Measurements from ENCODE around the gene DNAJB9.

Gene DNAJB9

GRCh38 chr7:108614896-108615295 is 45.2 kb downstream of the DNAJB9 start:
- H3K36me3 ChIP-seq (ENCODE audit: low read length): no peaks in the 10 kb centered on the region
- H3F3A ChIP-seq (ENCODE audit: insufficient read depth): no peaks in the 10 kb centered on the region
- H3K79me2 ChIP-seq (ENCODE audit: insufficient read depth, low read length): no peaks in the 10 kb centered on the region
- H2AFZ ChIP-seq (ENCODE audit: low read depth, low read length, severe bottlenecking): no peak overlapping the region
- H3K27ac ChIP-seq (ENCODE audit: low read depth, low read length): no peak overlapping the region
- no peak for TF ChIP-seq EZH2phosphoT487 (conservative IDR thresholded peaks at IDR 0.05; ENCODE audit: low read length)
- TF ChIP-seq, protein P1, sequence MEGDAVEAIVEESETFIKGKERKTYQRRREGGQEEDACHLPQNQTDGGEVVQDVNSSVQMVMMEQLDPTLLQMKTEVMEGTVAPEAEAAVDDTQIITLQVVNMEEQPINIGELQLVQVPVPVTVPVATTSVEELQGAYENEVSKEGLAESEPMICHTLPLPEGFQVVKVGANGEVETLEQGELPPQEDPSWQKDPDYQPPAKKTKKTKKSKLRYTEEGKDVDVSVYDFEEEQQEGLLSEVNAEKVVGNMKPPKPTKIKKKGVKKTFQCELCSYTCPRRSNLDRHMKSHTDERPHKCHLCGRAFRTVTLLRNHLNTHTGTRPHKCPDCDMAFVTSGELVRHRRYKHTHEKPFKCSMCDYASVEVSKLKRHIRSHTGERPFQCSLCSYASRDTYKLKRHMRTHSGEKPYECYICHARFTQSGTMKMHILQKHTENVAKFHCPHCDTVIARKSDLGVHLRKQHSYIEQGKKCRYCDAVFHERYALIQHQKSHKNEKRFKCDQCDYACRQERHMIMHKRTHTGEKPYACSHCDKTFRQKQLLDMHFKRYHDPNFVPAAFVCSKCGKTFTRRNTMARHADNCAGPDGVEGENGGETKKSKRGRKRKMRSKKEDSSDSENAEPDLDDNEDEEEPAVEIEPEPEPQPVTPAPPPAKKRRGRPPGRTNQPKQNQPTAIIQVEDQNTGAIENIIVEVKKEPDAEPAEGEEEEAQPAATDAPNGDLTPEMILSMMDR (IDR thresholded peaks at IDR 0.05; ENCODE audit: insufficient read depth, low read length, poor library complexity, severe bottlenecking): no peak
- no peak overlapping the region for H3K9ac ChIP-seq (ENCODE audit: low read length)
- H3K9me3 ChIP-seq (ENCODE audit: insufficient read depth, low read length): no peaks in the 10 kb centered on the region
- H3K27me3 ChIP-seq (ENCODE audit: low read length): no peaks in the 10 kb centered on the region
- no peak overlapping the region for H3K4me2 ChIP-seq (ENCODE audit: low read depth, low read length, poor library complexity, severe bottlenecking)
- no peaks in the 10 kb centered on the region for H3K9me2 ChIP-seq (replicated peaks; ENCODE audit: insufficient read depth, low read length)
- no peaks in the 10 kb centered on the region for H4K20me1 ChIP-seq (ENCODE audit: low read depth, low read length)
- H3K4me3 ChIP-seq (ENCODE audit: insufficient read depth, low read length, poor library complexity, severe bottlenecking): no peak overlapping the region

- no peak overlapping the region for H3K27ac ChIP-seq (ENCODE audit: low read depth, low read length)
Observed at GRCh38 chr7:108618056-108618455, 48.4 kb downstream of the DNAJB9 start.

GRCh38 chr7:108623220-108623619 is 53.5 kb downstream of the DNAJB9 start:
- Histone ChIP-seq H3K27me3 (ENCODE audit: low read length) (no peaks in the 10 kb centered on the region; the same call in 1 of the 2 replicates), H3F3A (ENCODE audit: insufficient read depth) (no peaks in the 10 kb centered on the region), H3K79me2 (ENCODE audit: insufficient read depth, low read length) (no peaks in the 10 kb centered on the region), H3K27ac (ENCODE audit: low read depth, low read length) (no peak overlapping the region), H3K9me2 (replicated peaks; ENCODE audit: insufficient read depth, low read length) (no peaks in the 10 kb centered on the region), H3K9ac (ENCODE audit: low read length) (no peak overlapping the region), H2AFZ (ENCODE audit: low read depth, low read length, severe bottlenecking) (no peak overlapping the region), H4K20me1 (ENCODE audit: low read depth, low read length) (no peaks in the 10 kb centered on the region), H3K4me3 (ENCODE audit: insufficient read depth, low read length, poor library complexity, severe bottlenecking) (no peak overlapping the region), H3K36me3 (ENCODE audit: low read length) (no peaks in the 10 kb centered on the region), H3K9me3 (ENCODE audit: insufficient read depth, low read length) (no peaks in the 10 kb centered on the region), H3K4me2 (ENCODE audit: low read depth, low read length, poor library complexity, severe bottlenecking) (no peak overlapping the region)
- TF ChIP-seq, protein P1 (IDR thresholded peaks at IDR 0.05; ENCODE audit: insufficient read depth, low read length, poor library complexity, severe bottlenecking): no peak
- no peak for TF ChIP-seq EZH2phosphoT487 (conservative IDR thresholded peaks at IDR 0.05; ENCODE audit: low read length)

More at GRCh38 chr7:108618056-108618455, 48.4 kb downstream of the DNAJB9 start:
- no peak overlapping the region for H3K4me2 ChIP-seq (ENCODE audit: low read depth, low read length, poor library complexity, severe bottlenecking)
- H3F3A ChIP-seq (ENCODE audit: insufficient read depth): no peaks in the 10 kb centered on the region
- H3K9me3 ChIP-seq (ENCODE audit: insufficient read depth, low read length): no peaks in the 10 kb centered on the region
- H3K36me3 ChIP-seq (ENCODE audit: low read length): no peaks in the 10 kb centered on the region
- H3K27me3 ChIP-seq (ENCODE audit: low read length): no peaks in the 10 kb centered on the region
- no peak for TF ChIP-seq EZH2phosphoT487 (conservative IDR thresholded peaks at IDR 0.05; ENCODE audit: low read length)
- TF ChIP-seq, protein P1 (IDR thresholded peaks at IDR 0.05; ENCODE audit: insufficient read depth, low read length, poor library complexity, severe bottlenecking): no peak
- H4K20me1 ChIP-seq (ENCODE audit: low read depth, low read length): no peaks in the 10 kb centered on the region
- no peak overlapping the region for H2AFZ ChIP-seq (ENCODE audit: low read depth, low read length, severe bottlenecking)
- no peak overlapping the region for H3K4me3 ChIP-seq (ENCODE audit: insufficient read depth, low read length, poor library complexity, severe bottlenecking)
- H3K9me2 ChIP-seq (replicated peaks; ENCODE audit: insufficient read depth, low read length): no peaks in the 10 kb centered on the region
- H3K79me2 ChIP-seq (ENCODE audit: insufficient read depth, low read length): no peaks in the 10 kb centered on the region
- H3K9ac ChIP-seq (ENCODE audit: low read length): no peak overlapping the region

Data from SU-DHL-6 (cell line).